ENCODE measurements around the gene EPHB3. TPM values are rescaled to one million over a fixed set of nuclear protein-coding genes. Genes with fewer than 3 reads are reported as not detected.

Gene EPHB3
- total and polyA plus RNA-seq, 4 donors: 0.14 to 1.8 (median 0.67) TPM

DNA sequence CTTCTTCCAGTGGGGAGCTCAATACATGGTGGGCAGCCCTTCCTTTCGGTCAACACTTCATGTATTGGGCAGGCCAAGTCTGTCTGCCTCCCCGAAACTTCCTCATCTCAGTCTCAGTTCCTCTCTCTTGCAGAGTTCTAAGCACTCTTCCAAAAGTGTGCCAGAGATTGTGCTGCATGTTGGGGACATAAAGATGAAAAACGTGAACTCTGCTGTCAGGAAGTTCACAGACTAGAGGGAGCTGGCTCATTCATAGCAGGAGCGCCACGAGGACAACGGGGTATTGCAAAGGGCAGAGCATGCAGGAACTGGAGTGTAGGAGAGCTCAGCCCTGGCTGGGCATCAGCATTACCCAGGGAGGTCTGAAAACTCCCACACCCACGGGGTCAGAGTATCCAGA is 15.3 kb upstream of the EPHB3 start:
- no peak overlapping the region for H3K4me3 ChIP-seq (ENCODE audit: low read depth in 1 of 3, low read length in 3 of 3)
- no peak for TF ChIP-seq EGR1 (IDR thresholded peaks at IDR 0.05; ENCODE audit: low read depth in 2 of 2)
- no peak for TF ChIP-seq RXRA (IDR thresholded peaks at IDR 0.05)
- DNase-seq (ENCODE audit: low spot score): no peak
- peaks cover 0 to 5% (median 0%) of the 10 kb centered on the region in 4 donors for H3K4me1 ChIP-seq (ENCODE audit: control insufficient read depth in 4 of 4, insufficient read depth in 4 of 4, low read length in 3 of 4)
- no peaks in the 10 kb centered on the region for H3K9me3 ChIP-seq (ENCODE audit: control insufficient read depth in 4 of 4, low read length in 3 of 4)
- H3K27ac ChIP-seq (ENCODE audit: low read depth in 1 of 2, low read length in 2 of 2): no peak overlapping the region
- no peak overlapping the region for H3K9ac ChIP-seq (ENCODE audit: low read depth in 1 of 2, low read length in 2 of 2)
- H3K36me3 ChIP-seq (ENCODE audit: control insufficient read depth in 4 of 4, insufficient read depth in 3 of 4, low read depth in 1 of 4, low read length in 3 of 4): no peaks in the 10 kb centered on the region
- H3K27me3 ChIP-seq (ENCODE audit: control insufficient read depth in 4 of 4, insufficient read depth in 4 of 4, low read length in 3 of 4): peaks cover 0 to 3% (median 1%) of the 10 kb centered on the region in 4 donors
- 49% methylated on average over 7 of the region's 7 CpGs for WGBS

DNA sequence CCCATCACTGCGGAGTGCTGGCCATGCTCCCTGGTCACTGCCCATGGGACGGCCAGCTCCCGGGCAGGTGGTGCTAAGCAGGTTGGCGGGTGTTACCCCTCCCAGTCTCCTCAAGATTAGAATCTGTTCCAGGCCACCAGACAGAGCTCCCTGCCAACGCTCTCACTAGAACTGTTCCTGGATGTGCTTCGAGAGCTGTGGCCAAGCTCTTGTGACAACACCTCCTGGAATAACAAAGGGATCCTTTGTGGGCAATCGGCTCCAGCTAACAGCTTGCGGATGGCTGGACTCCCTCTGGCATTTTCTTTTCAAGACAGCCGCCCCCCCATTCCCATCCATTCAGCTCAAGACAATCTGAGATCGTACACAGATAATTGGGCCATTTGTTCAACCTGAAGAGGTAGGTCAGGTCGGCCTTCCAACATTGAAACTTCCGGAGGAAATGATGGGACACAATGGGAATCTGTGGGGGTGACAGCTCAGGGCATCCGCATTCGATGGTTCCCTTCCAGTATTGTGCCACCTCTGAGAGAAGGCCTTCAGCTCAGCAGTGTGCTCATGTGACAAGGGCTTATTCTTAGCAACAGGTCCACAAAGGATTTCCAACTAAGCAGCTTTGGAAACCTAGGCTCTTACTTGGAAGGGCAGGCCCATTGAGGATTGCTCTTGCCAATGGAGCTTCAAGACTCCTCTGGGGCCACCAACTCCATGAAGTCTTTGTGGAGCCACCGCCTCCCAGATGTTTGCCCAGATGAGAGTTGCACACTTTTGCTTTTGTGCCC is 11.6 kb upstream of the EPHB3 start:
- Histone ChIP-seq H3K9me3 (ENCODE audit: control insufficient read depth in 4 of 4, low read length in 3 of 4) (no peaks in the 10 kb centered on the region), H3K27me3 (ENCODE audit: control insufficient read depth in 4 of 4, insufficient read depth in 4 of 4, low read length in 3 of 4) (peaks cover 0 to 6% (median 0%) of the 10 kb centered on the region in 4 donors), H3K27ac (ENCODE audit: low read depth in 1 of 2, low read length in 2 of 2) (no peak overlapping the region), H3K9ac (ENCODE audit: low read depth in 1 of 2, low read length in 2 of 2) (no peak overlapping the region), H3K4me1 (ENCODE audit: control insufficient read depth in 4 of 4, insufficient read depth in 4 of 4, low read length in 3 of 4) (no peaks in the 10 kb centered on the region), H3K4me3 (ENCODE audit: low read depth in 1 of 3, low read length in 3 of 3) (no peak overlapping the region), H3K36me3 (ENCODE audit: control insufficient read depth in 4 of 4, insufficient read depth in 3 of 4, low read depth in 1 of 4, low read length in 3 of 4) (no peaks in the 10 kb centered on the region)
- no peak for DNase-seq (ENCODE audit: low spot score)
- no peak for TF ChIP-seq GABPA (IDR thresholded peaks at IDR 0.05 in 1 of 2, conservative IDR thresholded peaks at IDR 0.05 in 1 of 2)
- no peak for TF ChIP-seq HNF4G (IDR thresholded peaks at IDR 0.05)
- TF ChIP-seq, protein P1, sequence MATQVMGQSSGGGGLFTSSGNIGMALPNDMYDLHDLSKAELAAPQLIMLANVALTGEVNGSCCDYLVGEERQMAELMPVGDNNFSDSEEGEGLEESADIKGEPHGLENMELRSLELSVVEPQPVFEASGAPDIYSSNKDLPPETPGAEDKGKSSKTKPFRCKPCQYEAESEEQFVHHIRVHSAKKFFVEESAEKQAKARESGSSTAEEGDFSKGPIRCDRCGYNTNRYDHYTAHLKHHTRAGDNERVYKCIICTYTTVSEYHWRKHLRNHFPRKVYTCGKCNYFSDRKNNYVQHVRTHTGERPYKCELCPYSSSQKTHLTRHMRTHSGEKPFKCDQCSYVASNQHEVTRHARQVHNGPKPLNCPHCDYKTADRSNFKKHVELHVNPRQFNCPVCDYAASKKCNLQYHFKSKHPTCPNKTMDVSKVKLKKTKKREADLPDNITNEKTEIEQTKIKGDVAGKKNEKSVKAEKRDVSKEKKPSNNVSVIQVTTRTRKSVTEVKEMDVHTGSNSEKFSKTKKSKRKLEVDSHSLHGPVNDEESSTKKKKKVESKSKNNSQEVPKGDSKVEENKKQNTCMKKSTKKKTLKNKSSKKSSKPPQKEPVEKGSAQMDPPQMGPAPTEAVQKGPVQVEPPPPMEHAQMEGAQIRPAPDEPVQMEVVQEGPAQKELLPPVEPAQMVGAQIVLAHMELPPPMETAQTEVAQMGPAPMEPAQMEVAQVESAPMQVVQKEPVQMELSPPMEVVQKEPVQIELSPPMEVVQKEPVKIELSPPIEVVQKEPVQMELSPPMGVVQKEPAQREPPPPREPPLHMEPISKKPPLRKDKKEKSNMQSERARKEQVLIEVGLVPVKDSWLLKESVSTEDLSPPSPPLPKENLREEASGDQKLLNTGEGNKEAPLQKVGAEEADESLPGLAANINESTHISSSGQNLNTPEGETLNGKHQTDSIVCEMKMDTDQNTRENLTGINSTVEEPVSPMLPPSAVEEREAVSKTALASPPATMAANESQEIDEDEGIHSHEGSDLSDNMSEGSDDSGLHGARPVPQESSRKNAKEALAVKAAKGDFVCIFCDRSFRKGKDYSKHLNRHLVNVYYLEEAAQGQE (IDR thresholded peaks at IDR 0.05): no peak
- no peak for TF ChIP-seq TAF1 (conservative IDR thresholded peaks at IDR 0.05)
- no peak for TF ChIP-seq YY1 (IDR thresholded peaks at IDR 0.05)
- TF ChIP-seq NR2F2 (IDR thresholded peaks at IDR 0.05): no peak
- TF ChIP-seq MAX (IDR thresholded peaks at IDR 0.05): no peak
- no peak for TF ChIP-seq FOXA1 (IDR thresholded peaks at IDR 0.05)
- TF ChIP-seq FOXA2 (IDR thresholded peaks at IDR 0.05): no peak
- no peak for TF ChIP-seq SP1 (IDR thresholded peaks at IDR 0.05)
- TF ChIP-seq ATF3 (IDR thresholded peaks at IDR 0.05): no peak
- no peak for TF ChIP-seq RXRA (IDR thresholded peaks at IDR 0.05)
- no peak for TF ChIP-seq CTCF (IDR thresholded peaks at IDR 0.05; ENCODE audit: low read depth, low read length, missing input control)
- no peak for TF ChIP-seq JUND (IDR thresholded peaks at IDR 0.05)
- TF ChIP-seq ZBTB33 (IDR thresholded peaks at IDR 0.05): no peak
- TF ChIP-seq HNF4A (conservative IDR thresholded peaks at IDR 0.05): no peak
- TF ChIP-seq RAD21 (IDR thresholded peaks at IDR 0.05): no peak
- TF ChIP-seq EGR1 (IDR thresholded peaks at IDR 0.05; ENCODE audit: low read depth in 2 of 2): no peak
- 83% methylated on average over 15 of the region's 15 CpGs for WGBS
